8988T (cell line): ENCODE results near the gene KLK6.

Experiments
- DNase-seq: peaks from one replicate; pipeline ENCODE4 v3.0.0; 2011

KLK6 gene

DNA sequence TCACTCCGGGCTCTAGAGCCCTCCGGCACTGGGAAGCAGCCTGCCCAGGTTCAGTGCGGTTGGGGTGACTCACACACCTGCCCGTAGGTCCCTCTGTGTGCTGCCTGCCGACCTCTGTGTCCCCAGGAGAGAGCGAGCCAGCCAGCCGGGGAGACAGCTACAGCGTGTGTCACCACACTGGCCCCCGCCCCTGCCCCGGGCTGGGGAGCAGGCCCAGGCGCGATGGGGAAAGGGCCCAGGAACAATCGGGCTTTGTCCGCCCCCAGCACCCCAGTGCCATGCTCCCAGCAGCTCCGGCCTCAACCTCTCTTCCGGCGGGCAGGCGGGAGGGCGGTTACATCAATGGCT lies at the start of gene KLK6:
TSS of gene KLK6 (minus strand) at position 179 of the 348 bp plus-strand sequence. CDS start 1,487 bp downstream, outside the sequence.
- no peak for DNase-seq

DNA sequence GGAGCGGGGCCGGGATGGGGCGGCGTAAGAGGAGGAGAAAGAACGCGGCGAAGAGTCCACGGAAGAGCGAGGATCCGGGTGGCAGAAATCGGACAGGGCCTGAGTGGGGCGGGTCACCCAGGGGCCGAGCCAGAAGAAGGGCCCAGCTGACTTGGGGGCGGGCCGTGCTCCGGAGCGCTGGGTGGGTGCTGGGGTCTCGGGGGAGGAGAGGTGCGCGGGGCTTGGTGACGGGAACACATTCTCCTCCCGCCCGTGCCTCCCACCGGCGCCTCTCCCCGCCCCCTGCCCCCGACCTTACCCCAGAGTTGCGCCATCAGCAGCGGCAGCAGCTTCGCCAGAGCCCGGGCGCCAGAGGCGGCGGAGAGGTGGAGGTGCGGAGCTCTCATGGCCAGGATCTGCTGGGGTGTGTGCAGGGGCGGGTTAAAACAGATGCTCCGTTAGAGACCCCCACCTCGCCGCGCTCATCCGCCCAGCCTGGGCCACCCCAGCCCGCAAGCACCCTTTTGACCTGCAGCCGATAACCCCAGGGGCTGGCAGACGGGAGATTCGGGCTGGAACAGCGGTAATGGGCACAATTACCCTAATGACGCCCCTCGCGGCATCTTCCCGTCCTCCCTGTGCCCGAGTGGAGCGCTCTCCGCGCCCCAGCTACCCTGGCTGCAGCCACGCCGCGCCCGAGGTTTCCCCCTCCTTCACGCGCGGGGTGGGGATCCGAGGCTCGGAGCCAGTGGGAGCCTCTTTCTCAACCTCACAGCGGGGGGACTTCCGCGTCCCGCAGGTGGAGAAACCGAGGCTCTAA lies 49.6 kb upstream of the KLK6 start:
- DNase-seq = no peak

DNA sequence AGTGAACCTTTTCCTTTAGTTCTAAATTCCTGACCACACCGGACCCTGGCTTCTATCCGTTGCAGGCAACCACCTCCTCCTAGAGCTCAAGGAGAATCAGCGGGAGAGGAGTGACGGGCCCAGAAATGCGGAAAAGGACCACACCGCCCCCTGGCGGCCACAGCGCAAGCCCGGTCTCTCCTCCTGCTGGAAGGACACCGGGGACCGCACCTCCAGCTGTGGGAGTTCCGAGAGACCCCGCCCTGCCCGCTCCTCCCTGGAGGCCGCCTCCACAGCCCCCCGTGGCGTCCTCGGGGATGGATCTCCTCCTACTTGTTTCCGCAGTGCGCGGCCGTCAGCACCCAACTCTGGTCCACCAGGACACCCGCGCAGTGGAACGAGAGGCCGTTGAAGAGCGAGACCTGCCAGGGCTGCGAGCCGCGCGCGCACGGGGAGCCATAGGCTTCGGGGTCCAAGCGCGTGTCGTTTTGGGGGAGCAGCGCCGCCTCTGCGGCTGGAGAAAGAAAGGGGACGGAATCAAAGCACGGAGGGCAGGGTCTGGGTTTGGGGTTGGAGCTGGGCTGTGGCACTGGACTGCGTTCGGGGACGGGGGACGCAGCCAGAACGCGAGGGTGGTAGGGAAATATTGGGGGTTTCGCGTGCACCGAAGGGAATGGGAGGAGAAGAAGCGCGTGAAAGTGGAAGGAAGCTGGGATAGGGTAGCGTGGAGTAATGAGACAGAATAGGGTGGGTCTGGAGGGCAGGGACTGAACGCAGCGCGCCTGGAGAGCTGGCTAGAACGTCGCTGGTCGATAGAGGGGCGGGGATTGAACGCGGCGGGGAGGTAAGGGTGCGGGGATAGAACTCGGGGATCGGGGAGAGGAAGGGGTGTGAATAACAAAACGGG lies 47.6 kb upstream of the KLK6 start:
- peak; percentile 91 for DNase-seq

DNA sequence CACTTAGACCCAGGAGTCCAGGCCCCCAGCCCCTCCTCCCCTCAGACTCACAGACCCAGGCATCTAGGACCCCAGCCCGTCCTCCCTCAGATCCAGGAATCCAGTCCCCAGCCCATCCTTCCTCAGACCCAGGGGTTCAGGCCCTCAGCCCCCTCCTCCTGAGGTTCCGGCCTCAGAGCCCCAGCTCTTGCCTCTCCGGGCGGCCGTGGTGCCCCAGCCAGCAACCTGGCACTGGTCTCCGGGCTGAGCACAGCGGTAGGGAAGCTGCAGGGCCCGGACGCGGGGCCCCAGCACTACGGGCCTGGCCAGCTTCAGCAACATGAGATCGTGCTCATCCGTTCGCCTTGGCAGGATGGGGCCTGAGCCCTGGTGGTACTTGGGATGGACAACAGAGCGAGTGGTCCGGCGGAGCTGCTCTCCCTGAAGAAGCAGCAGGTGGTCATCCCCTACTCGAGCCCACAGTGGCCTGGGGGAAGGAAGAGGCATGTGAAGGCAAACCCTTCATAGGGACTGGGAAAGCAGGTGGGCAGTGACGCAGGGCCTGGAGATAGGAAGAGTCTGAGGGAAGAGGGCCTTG lies 46.4 kb upstream of the KLK6 start:
- DNase-seq = no peak

DNA sequence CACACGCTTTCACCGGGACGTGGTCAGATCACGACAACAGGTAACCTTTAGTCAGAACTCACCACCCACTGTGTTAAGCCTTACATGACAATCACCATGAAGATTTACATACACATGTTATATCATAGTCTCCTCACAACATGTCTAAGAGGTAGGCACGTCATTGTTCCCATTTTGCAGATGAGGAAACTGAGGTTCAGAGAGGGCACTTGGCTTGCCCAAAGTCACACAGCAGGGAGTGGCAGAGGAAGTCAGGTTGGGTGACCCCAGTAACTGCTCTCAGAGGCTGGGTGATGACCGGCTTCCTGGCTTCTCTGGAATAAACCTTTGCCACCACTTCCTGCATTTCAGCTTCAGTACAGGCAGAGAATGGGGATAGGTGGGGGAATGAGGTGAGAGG lies 44.9 kb upstream of the KLK6 start:
- DNase-seq = no peak

DNA sequence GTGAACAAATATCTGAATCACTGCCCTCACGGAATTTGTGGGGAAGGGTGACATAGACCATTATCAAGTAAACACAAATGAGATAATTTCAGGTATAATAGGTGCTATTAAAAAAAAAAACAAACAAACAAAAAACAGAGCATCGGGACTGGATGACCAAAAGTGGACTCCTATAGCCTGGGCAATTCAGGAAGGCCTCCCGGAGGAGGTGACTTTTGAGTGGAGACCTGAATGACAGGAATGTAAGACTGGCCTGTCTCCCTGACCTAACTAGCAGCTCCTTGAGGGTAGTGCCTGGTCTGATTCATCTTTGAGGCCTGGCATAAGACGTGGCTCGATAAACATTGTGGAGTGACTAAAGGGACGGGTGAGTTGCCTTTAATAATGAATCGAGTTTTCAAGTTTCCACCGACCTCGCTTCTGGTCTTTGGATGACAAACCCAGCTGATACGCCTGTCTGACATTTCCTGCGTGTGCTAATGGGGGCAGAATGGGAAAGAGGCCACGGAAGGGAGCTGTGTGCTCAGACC lies 43.3 kb upstream of the KLK6 start:
- DNase-seq = no peak

DNA sequence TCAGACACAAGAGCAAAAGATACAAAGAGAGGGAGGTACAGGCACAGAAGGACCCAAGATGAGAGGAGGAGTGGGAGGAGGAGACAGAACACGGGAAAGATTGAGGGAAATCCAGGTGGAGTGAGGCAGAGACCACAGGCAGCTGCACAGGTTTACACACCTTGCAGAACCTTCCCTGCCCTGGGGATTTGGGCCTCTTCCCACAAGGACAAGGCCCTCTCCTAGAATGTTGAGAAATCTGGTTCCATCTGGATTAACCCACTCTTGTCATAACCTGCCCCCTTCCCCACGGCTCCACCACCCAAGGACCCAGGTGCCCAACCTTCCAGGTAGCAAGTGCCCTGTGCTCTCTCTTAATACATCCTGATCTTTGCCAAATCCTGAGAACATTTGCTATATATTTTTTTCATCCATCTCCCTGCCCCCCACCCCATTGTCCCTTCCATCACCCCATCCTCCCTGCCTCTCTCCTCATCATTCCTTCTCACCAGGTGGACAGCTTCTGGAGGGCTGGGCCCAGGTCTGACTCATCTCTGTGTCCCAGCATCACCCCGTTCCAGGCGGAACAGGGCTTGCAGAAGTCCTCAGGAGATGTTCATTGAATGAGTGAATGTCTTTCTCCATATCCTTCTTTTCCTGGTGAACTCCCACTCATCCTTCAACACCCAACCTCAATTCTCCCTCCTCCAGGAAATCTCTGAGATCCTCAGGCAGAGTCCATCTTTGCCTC lies 40.8 kb upstream of the KLK6 start:
- no peak for DNase-seq

DNA sequence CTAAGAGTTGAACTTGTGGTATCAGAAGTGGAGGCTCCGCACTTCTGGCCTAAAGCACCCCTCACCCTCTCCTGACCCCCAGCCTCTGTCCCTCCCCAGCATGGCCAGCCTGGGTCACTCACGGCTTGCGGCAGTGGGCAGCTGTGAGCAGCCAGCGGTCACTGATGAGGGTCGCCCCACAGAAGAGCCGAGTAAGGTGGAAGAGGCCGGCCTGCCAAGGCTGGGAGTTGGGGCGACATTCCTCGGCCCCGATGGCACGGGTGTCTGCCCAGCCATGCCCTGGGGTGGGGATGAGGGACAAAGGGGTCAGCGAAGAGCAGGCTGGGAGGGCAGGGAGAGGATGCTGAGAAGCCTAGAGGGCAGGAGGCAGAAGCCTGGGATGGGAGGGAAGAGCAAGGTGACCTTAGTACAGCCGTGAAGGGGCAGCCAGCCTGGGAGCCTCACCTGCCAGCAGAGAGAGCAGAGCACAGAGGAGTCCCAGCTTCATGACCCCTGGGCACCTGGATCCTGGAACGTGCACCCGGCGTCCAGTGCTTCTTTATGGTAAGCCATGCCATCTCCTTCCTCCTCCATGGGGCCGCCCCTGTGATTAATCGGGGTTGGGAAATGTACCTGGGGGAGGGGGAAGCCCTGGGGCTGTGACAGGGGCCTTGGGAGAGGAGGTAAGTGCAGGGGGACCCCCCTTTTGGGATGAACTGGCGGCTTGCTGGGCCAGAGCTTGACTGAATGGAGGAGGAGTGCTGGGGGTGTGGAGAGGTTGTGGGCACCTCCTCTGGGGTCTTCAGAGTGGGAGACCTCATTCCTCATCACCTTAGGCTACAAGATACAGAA lies 39.9 kb upstream of the KLK6 start:
- no peak for DNase-seq

DNA sequence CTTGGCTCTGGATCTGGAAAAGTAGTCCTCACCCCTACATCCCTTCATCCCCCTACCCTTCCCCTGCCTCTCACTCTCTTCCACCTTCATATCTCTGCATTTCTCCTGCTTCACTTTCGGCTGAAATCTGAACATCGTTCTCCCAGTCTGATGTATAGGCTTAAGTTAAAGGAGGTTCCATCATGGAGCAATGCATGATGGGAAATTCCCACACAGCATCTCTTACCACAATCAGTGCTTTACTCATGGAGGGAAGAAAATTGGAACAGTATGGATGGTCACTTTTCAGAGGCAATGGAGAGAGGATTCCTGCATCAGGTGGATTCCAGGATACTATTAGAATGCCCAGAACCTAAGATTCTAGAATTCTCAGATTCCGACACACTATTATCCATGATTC lies 38.1 kb upstream of the KLK6 start:
- DNase-seq = no peak

DNA sequence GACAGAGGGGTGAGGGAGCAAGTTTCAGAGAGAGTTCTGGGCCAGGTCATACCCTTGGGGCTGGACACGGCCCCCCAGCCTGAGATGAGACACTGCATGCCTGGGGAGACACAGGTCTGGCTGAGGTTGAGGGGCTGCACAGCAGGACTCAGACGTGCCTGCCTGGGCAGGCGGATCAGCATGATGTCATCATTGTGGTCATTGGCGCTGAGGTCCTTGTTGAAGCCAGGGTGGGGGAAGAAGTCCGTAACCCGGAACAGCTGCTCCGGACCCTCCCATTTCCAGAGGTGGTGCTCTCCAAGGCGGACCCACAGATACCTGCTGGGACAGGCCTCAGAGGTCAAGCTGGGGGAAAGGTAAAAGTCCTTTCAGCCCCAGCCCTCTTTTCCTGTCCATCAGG lies 37.0 kb upstream of the KLK6 start:
- DNase-seq = no peak

DNA sequence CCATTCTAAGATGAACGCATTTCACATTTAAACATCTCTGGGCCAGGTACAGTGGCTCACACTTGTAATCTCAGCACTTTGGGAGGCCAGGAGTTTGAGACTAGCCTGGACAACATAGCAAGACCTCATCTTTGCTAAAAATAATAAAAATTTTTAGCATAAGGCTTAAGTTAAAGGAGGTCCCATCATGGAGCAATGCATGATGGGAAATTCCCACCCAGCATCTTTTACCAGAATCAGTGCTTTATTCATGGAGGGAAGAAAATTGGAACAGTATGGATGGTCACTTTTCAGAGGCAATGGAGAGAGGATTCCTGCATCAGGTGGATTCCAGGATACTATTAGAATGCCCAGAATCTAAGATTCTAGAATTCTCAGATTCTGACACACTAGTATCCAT lies 35.9 kb upstream of the KLK6 start:
- no peak for DNase-seq

DNA sequence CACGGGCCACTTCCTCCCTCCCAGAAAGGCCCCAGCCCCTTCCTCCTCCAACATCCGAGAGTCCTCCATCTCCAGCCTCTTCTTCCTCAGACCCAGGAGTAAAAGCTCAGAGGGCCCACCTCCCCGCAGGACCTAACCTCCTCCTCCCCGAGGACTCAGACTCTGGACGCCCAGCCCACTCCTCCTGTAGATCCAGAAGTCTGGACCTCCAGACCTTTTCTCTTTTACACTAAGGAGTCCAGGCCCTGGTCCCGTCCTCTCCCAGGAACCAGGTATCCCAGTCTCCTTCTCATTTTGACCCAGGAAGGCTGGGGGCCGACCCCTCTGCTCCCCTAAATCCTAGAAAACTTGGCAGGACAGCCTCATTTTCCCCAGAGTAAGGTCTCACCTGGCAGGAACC lies 33.9 kb upstream of the KLK6 start:
- no peak for DNase-seq

DNA sequence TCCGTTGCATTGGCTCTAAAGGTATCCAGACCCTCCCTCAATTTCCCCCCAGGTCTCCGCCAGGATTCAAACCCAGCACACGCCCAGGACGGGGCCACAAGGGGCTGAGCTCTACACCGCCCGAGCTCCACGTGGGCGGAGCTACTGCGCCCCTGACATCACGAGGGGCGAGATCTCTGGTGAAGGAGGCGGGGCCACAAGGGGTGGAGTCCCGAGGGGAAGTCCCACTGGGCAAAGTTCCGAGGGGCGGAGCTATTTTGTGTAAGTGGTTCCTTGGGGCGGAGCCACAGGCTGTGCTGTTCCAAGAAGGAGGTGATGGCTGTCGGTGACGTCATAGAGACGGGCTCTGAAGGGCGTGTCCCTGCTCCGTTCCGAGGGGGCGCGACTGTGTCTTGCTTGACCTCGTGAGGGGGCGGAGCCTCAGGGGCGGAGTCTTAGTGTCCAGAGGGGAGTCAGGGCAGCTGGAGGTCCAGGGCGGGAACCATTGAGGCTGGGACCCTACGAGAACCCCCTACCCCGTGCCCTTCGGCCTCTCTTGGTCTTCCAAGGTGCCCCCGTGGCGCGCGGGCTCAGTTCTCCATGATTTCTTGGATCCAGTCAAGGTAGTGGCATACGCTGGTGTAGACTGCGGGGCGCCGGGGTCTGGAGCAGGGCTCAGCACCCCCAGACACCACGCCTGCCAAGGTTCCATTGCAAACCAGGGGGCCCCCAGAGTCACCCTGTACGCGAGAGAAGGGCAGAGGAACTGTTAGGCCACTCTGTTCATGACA lies 33.3 kb upstream of the KLK6 start:
- no peak for DNase-seq

DNA sequence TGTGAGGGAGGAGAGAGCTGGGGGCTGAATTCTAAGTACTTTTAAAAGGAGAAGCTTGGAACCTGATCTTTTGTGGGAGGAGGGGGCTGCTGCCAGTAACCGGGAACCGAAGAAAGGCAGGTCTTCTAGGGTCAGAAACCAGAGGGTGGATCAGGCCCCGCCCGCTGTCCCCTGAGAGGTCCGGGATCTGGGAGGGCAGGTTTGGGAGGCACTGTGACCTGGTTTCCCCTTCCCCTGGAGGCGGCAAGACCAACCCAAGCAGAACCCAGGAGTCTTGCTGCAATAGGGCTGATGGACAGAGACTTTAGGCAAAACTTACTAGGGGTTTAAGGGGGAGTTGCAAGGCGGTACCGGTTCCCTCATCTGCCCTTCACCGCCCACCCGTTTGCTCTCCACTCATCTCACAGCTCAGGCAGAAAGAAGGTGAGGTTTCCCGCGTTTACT lies 32.7 kb upstream of the KLK6 start:
- no peak for DNase-seq

DNA sequence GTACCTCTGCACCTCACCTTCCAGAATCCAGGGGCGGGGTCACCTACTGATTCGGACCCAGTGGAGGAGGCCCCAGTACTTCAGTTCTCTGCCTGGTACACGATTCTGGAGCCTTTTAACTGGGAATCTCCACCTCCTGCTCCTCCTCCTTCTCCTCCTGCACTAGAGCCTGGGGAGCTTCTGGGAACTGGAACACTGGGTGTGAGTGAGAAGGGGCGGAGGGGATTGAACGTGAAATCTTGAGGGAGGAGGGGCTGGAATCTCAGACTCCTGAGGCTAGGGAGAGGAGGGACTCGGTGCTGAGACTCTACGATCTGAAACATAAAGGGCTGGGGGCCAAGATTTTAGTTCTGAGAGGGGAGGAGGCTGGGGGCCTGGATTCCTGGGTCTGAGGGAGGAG lies 32.1 kb upstream of the KLK6 start, which contains the start of gene KLK8:
TSS of gene KLK8 (minus strand) at position 90 of the 400 bp plus-strand sequence. CDS start 437 bp downstream, outside the sequence.
- DNase-seq = no peak

DNA sequence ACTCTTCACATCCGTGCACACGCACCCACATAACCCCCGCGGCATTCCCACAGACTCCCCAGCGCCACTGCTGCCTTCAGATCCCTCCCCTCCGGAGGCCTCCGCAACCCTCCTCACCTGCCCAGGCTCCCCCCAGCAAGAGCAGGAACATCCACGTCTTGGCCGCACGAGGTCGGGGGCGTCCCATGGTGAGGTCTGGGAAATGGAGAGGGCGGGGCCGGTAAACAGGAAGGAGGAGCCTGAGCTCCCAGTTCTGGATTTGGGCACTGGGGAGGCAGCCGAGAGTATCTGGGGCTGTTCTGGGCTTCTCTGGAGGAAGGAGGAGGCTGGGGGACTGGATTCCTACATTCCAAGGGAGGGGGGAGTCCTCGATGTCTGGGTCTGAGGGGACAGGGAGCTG lies 31.6 kb upstream of the KLK6 start:
- no peak for DNase-seq

DNA sequence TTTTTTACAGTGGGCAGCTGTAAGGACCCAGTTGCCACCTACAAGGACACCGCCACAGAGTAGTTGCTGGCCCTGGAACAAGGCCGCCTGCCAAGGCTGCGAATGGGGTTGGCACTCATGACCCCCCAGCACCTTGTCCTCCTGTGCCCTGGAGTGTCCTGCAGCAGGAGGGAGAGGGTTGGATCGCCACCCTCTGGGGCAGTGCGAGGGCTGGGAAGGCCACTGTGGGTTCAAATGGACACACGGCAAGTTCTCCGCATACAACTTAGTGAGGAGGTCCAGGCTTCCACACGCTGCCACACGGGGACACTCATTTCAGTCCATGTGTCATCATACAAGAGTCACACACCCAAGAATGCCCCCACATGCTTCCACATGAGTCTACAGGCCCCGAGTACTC lies 31.0 kb upstream of the KLK6 start:
- DNase-seq = no peak

DNA sequence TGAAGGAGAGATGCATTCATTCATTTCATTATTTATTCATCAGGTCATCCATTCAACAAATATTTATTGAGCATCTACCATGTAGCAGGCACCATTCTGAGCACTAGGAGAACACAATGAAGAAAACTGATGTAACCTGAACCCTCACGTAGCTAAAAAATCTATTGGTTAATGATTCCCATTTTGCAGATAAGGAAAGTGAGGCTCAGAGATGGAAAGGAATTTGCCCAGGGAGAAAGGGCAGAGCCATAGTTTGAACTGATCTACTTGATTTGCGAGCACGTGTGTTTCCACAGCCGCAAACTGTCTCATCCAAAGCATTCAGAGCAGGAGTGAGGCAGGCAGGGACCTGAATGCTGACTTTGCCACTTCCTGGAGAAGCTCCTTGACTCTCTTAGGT lies 29.3 kb upstream of the KLK6 start:
- no peak for DNase-seq

DNA sequence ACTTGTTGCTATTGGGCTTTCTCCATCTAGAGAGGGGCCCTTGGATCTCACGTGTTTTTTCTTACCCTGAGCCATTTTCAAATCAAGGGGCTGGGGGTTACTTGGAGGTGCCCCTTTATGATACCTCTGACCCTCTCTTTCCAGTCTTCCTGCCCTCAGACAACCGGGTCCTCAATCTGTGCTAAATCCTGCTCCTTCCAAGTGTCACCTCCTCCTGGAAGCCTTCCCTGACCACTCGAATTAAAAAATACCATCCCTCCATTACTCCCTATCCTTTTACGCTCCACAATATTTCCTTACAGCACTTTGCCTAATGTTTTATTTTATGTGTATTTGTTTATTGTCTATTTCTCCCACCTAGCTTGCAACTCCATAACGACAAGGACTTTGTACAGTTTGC lies 28.7 kb upstream of the KLK6 start:
- no peak for DNase-seq

DNA sequence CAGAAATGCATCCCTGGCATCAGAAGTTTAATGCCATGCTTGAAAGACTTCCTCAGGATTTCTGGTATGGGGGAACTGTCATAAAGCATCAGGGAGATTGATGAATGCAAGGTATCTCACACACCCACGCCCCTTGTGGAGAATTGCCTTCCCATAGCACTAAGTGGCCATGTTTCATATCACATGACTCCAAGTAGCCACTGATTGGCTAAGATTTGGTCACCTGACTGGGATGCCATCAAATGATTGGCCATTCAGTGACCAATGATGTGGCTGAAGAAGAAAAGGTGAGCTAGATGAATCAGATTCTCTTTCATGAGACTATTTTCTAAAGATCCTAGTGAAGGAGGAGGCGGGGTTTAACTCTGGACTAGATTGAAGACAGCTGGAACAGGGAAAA lies 24.7 kb upstream of the KLK6 start:
- no peak for DNase-seq

DNA sequence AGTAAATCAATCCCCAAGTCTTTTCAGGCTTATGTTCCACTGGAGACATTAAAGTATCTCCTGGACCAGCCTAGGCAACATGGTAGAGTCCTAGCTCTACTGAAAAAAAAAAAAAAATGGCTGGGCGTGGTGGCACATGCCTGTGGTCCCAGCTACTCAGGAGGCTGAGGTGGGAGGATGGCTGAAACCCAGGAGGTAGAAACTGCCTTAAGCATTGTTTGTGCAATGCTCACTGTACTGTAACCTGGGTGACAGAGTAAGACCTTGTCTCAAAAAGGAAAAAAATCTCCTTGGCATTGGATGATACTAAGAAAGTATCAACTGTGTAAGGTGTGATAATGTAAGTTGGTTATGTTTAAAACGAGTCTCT lies 23.3 kb upstream of the KLK6 start:
- no peak for DNase-seq
